Caco-2 (cell line): ENCODE measurements around the gene SLC38A5. TPM values are rescaled to one million over a fixed set of nuclear protein-coding genes. Genes with fewer than 3 reads are reported as not detected.

ENCODE experiments used
- BruUV-seq: library from RNA; stranded (reverse); fragments of 400-500 nt; replicated peaks from 2 replicates; lab custom pipeline; 2021; lab: Mats Ljungman, UMichigan
- CTCF ChIA-PET: fragments of 300-600 bp; sonication (Branson Sonifier 250); formaldehyde crosslinking; loops from one replicate; lab custom pipeline; 2022; ENCODE audit warnings: antibody characterized with exemption; lab: Charles Lee
- POLR2A ChIA-PET: fragments of 300-600 bp; sonication (Branson Sonifier 250); formaldehyde crosslinking; loops from one replicate; lab custom pipeline; 2022; ENCODE audit warnings: antibody characterized with exemption; lab: Charles Lee
- DNase-seq, 2 experiments: peaks; one replicate each; pipeline versions ENCODE4 v3.0.0 to v3.0.0-alpha.2; 2020 to 2022
- H3K27me3 ChIP-seq: replicated peaks from 2 replicates; pipeline ENCODE4 v1.6.0; 2011; ENCODE audit warnings: low read length; ENCODE audit not compliant: control insufficient read depth, insufficient read depth
- H3K36me3 ChIP-seq: 2 replicates; pipeline ENCODE4 v1.5.1; 2011; ENCODE audit warnings: low read length; ENCODE audit not compliant: control insufficient read depth, insufficient read depth
- H3K4me1 ChIP-seq: fragments of 250-450 bp; sonication (Bioruptor Pico); 2 replicates; pipeline ENCODE4 v1.5.1; 2020; ENCODE audit warnings: mild to moderate bottlenecking
- H3K4me3 ChIP-seq: 2 replicates; pipeline ENCODE4 v1.5.1; 2011; ENCODE audit warnings: low read depth, mild to moderate bottlenecking, control low read depth, low read length
- H3K9me3 ChIP-seq: fragments of 250-450 bp; sonication (Bioruptor Pico); 2 replicates; pipeline ENCODE4 v1.5.1; 2020; ENCODE audit warnings: mild to moderate bottlenecking, moderate library complexity
- H3K27ac Mint-ChIP-seq: one replicate; pipeline ENCODE4 v1.8.0; 2022; ENCODE audit warnings: mixed read lengths; ENCODE audit not compliant: unreplicated experiment
- H3K27me3 Mint-ChIP-seq: one replicate; pipeline ENCODE4 v1.8.0; 2022; ENCODE audit warnings: mixed read lengths; ENCODE audit not compliant: insufficient read depth, unreplicated experiment
- H3K36me3 Mint-ChIP-seq: one replicate; pipeline ENCODE4 v1.8.0; 2022; ENCODE audit warnings: mild to moderate bottlenecking, mixed read lengths; ENCODE audit not compliant: insufficient read depth, unreplicated experiment
- H3K4me1 Mint-ChIP-seq: one replicate; pipeline ENCODE4 v1.8.0; 2022; ENCODE audit warnings: low read depth, mixed read lengths; ENCODE audit not compliant: unreplicated experiment
- H3K4me3 Mint-ChIP-seq: one replicate; pipeline ENCODE4 v1.8.0; 2022; ENCODE audit warnings: mild to moderate bottlenecking, moderate library complexity, mixed read lengths; ENCODE audit not compliant: unreplicated experiment
- H3K9me3 Mint-ChIP-seq: one replicate; pipeline ENCODE4 v1.8.0; 2022; ENCODE audit warnings: mixed read lengths; ENCODE audit not compliant: unreplicated experiment
- CTCF ChIP-seq, 2 experiments: fragments of 200-600 bp in 1 of 2; IDR thresholded peaks; 1 replicate in 1 of 2; 2 replicates in 1 of 2; pipeline versions ENCODE4 v1.5.1 to v1.8.0; 2011 to 2022; ENCODE audit warnings: antibody characterized with exemption in 1 of 2, control low read depth in 1 of 2, inconsistent platforms in 1 of 2, low read depth in 1 of 2, low read length in 1 of 2, mild to moderate bottlenecking in 1 of 2, moderate library complexity in 1 of 2; ENCODE audit not compliant: insufficient read depth in 1 of 2, severe bottlenecking in 1 of 2, unreplicated experiment in 1 of 2
- intact Hi-C: fragments of 100-400 bp; cut with micrococcal nuclease; formaldehyde crosslinking; loops from one replicate; pipeline ENCODE4 v1.10.0; 2022; ENCODE audit not compliant: unreplicated experiment
- total RNA-seq: library from RNA; stranded (reverse); gene quantifications from 2 replicates; pipeline ENCODE4 v1.2.3, GENCODE V29; 2022

Gene SLC38A5
- total RNA-seq, 1 experiment from 2014 or later, result 0.95 TPM

- H3K36me3 Mint-ChIP-seq, result peaks cover 2% of the 10 kb centered on the region
- no peak for DNase-seq
- no peak overlapping the region for H3K4me3 Mint-ChIP-seq
- CTCF ChIA-PET, result no interaction called here
- no peak for TF ChIP-seq CTCF (IDR thresholded peaks at IDR 0.05; ENCODE audit: insufficient read depth in 1 of 2, low read depth in 1 of 2, low read length in 1 of 2, severe bottlenecking in 1 of 2, unreplicated experiment in 1 of 2)
- H3K4me1 ChIP-seq, result peaks cover 4% of the 10 kb centered on the region; the same call in 1 of the 2 replicates
- no peaks in the 10 kb centered on the region for H3K27me3 Mint-ChIP-seq
- H3K9me3 Mint-ChIP-seq, result no peaks in the 10 kb centered on the region
- POLR2A ChIA-PET, result no interaction called here
- H3K9me3 ChIP-seq, result no peaks in the 10 kb centered on the region
- H3K27me3 ChIP-seq, result no peaks in the 10 kb centered on the region
- no peaks in the 10 kb centered on the region for H3K36me3 ChIP-seq
- H3K27ac Mint-ChIP-seq, result no peak overlapping the region
- H3K4me3 ChIP-seq, result no peak overlapping the region
- intact Hi-C loops, result no loop called here
- H3K4me1 Mint-ChIP-seq, result no peaks in the 10 kb centered on the region
- no TSS peak for BruUV-seq
These were observed 34.2 kb upstream of the SLC38A5 start for GRCh38 chrX:48504261-48504660.

- no peaks in the 10 kb centered on the region for H3K27me3 Mint-ChIP-seq
- Histone ChIP-seq H3K9me3 (no peaks in the 10 kb centered on the region), H3K4me3 (no peak overlapping the region), H3K27me3 (no peaks in the 10 kb centered on the region), H3K4me1 (no peaks in the 10 kb centered on the region), H3K36me3 (no peaks in the 10 kb centered on the region)
- no TSS peak for BruUV-seq
- TF ChIP-seq CTCF (IDR thresholded peaks at IDR 0.05; ENCODE audit: insufficient read depth in 1 of 2, low read depth in 1 of 2, low read length in 1 of 2, severe bottlenecking in 1 of 2, unreplicated experiment in 1 of 2), result no peak
- DNase-seq, result no peak
- no peak overlapping the region for H3K27ac Mint-ChIP-seq
- no peaks in the 10 kb centered on the region for H3K4me1 Mint-ChIP-seq
- ChIA-PET POLR2A (no interaction called here), CTCF (no interaction called here)
- H3K4me3 Mint-ChIP-seq, result no peak overlapping the region
- intact Hi-C loops, result no loop called here
- no peaks in the 10 kb centered on the region for H3K36me3 Mint-ChIP-seq
- H3K9me3 Mint-ChIP-seq, result no peaks in the 10 kb centered on the region
These were observed 28.3 kb upstream of the SLC38A5 start for GRCh38 chrX:48498374-48498809.

- Mint-ChIP-seq H3K9me3 (no peaks in the 10 kb centered on the region), H3K4me1 (no peaks in the 10 kb centered on the region), H3K36me3 (no peaks in the 10 kb centered on the region), H3K27ac (no peak overlapping the region), H3K4me3 (no peak overlapping the region), H3K27me3 (no peaks in the 10 kb centered on the region)
- ChIA-PET POLR2A (no interaction called here), CTCF (no interaction called here)
- H3K4me3 ChIP-seq, result no peak overlapping the region
- intact Hi-C loops, result no loop called here
- no peak for DNase-seq
- BruUV-seq, result no TSS peak
- no peaks in the 10 kb centered on the region for H3K27me3 ChIP-seq
- H3K9me3 ChIP-seq, result no peaks in the 10 kb centered on the region
- no peaks in the 10 kb centered on the region for H3K4me1 ChIP-seq
- TF ChIP-seq CTCF (IDR thresholded peaks at IDR 0.05; ENCODE audit: insufficient read depth in 1 of 2, low read depth in 1 of 2, low read length in 1 of 2, severe bottlenecking in 1 of 2, unreplicated experiment in 1 of 2), result no peak
- H3K36me3 ChIP-seq, result no peaks in the 10 kb centered on the region
These were observed 27.8 kb upstream of the SLC38A5 start for GRCh38 chrX:48497871-48498270.
